ENCODE data around the gene SEC16B.

DNA sequence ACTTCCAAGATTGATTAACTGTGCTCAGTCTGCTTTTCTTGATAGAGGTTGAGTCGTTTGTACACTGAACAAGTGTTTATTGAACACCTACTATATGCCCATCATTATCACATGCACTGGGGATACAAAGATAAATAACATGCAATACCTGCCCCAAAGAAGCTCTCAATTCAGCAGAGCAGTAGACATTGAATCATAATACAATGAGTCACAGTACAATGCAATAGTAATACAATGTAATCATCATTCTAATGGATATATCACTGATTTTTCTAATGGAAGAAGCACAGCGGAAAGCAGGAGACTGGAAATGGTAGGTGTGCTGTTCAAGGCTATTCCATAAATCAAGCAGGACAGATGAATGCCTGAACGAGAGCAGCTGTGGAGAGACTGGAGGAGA, 3.7 kb upstream of the SEC16B start:
- TF ChIP-seq POLR2A (IDR thresholded peaks at IDR 0.05): no peak
- TF ChIP-seq, protein P1, sequence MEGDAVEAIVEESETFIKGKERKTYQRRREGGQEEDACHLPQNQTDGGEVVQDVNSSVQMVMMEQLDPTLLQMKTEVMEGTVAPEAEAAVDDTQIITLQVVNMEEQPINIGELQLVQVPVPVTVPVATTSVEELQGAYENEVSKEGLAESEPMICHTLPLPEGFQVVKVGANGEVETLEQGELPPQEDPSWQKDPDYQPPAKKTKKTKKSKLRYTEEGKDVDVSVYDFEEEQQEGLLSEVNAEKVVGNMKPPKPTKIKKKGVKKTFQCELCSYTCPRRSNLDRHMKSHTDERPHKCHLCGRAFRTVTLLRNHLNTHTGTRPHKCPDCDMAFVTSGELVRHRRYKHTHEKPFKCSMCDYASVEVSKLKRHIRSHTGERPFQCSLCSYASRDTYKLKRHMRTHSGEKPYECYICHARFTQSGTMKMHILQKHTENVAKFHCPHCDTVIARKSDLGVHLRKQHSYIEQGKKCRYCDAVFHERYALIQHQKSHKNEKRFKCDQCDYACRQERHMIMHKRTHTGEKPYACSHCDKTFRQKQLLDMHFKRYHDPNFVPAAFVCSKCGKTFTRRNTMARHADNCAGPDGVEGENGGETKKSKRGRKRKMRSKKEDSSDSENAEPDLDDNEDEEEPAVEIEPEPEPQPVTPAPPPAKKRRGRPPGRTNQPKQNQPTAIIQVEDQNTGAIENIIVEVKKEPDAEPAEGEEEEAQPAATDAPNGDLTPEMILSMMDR (IDR thresholded peaks at IDR 0.05): no peak
